Upper lobe of right lung (tissue), 1 donor: ENCODE data around the gene STAG1. TPM values are rescaled to one million over a fixed set of nuclear protein-coding genes. Genes with fewer than 3 reads are reported as not detected.

Experiments used
- ATAC-seq: fragments of 200-7000 bp; cut with Tn5 transposase; one replicate; pipeline ENCODE4 v1.9.1; 2020; ENCODE audit warnings: mild to moderate bottlenecking, moderate library complexity
- DNase-seq: peaks from one replicate; pipeline ENCODE4 v3.0.0-alpha.2; 2020
- H3K27ac ChIP-seq: fragments of 200-600 bp; one replicate; pipeline ENCODE4 v1.8.0; 2022
- H3K27me3 ChIP-seq: fragments of 200-600 bp; one replicate; pipeline ENCODE4 v1.8.0; 2022; ENCODE audit warnings: mild to moderate bottlenecking
- H3K36me3 ChIP-seq: fragments of 200-600 bp; one replicate; pipeline ENCODE4 v1.8.0; 2022
- H3K4me1 ChIP-seq: fragments of 200-600 bp; one replicate; pipeline ENCODE4 v1.8.0; 2022
- H3K4me3 ChIP-seq: fragments of 200-600 bp; one replicate; pipeline ENCODE4 v1.8.0; 2022; ENCODE audit warnings: mild to moderate bottlenecking
- H3K9me3 ChIP-seq: fragments of 200-600 bp; one replicate; pipeline ENCODE4 v1.8.0; 2022
- CTCF ChIP-seq: fragments of 200-600 bp; IDR thresholded peaks from one replicate; pipeline ENCODE4 v1.8.0; 2022; ENCODE audit warnings: antibody characterized with exemption
- intact Hi-C: fragments of 100-400 bp; cut with DNase I; formaldehyde crosslinking; loops from one replicate; pipeline ENCODE4 v1.11.0; 2022
- total RNA-seq: library from RNA; stranded (reverse); fragmentation: NEBNext Ultra II Directional; extraction: Animal tissue kit (Norgen Biotek cat#: 25700); gene quantifications from one replicate; pipeline ENCODE4 v1.2.1, GENCODE V29; 2021
- donor health status: DM: no; HTN: yes; CAD: no; lungs with severe emphysema.

Gene STAG1
- total RNA-seq, 1 donor from 2014 or later = 40.8 TPM

GRCh38 chr3:136637176-136637575 is 115.0 kb downstream of the STAG1 start:
- ATAC-seq = no peak
- Histone ChIP-seq H3K4me1 (no peaks in the 10 kb centered on the region), H3K27me3 (no peaks in the 10 kb centered on the region), H3K27ac (no peak overlapping the region), H3K36me3 (no peaks in the 10 kb centered on the region), H3K4me3 (no peak overlapping the region), H3K9me3 (no peaks in the 10 kb centered on the region)
- no peak for DNase-seq
- TF ChIP-seq CTCF = no peak
- intact Hi-C loops = no loop called here

GRCh38 chr3:136634821-136635220 is 117.4 kb downstream of the STAG1 start:
- H3K27ac ChIP-seq = no peak overlapping the region
- no peaks in the 10 kb centered on the region for H3K36me3 ChIP-seq
- ATAC-seq = no peak
- intact Hi-C loops = no loop called here
- H3K9me3 ChIP-seq = no peaks in the 10 kb centered on the region
- H3K27me3 ChIP-seq = no peaks in the 10 kb centered on the region
- no peak overlapping the region for H3K4me3 ChIP-seq
- peaks cover 7% of the 10 kb centered on the region for H3K4me1 ChIP-seq
- DNase-seq = no peak
- no peak for TF ChIP-seq CTCF

- intact Hi-C loops = no loop called here
- DNase-seq (no peak), ATAC-seq (no peak)
- H3K36me3 ChIP-seq = no peaks in the 10 kb centered on the region
- no peaks in the 10 kb centered on the region for H3K9me3 ChIP-seq
- no peak overlapping the region for H3K4me3 ChIP-seq
- peaks cover 7% of the 10 kb centered on the region for H3K4me1 ChIP-seq
- H3K27ac ChIP-seq = no peak overlapping the region
- no peak for TF ChIP-seq CTCF
- H3K27me3 ChIP-seq = no peaks in the 10 kb centered on the region
These were observed 119.5 kb downstream of the STAG1 start for GRCh38 chr3:136632625-136633081.

- Histone ChIP-seq H3K4me1 (peaks cover 7% of the 10 kb centered on the region), H3K27me3 (no peaks in the 10 kb centered on the region), H3K27ac (no peak overlapping the region), H3K4me3 (no peak overlapping the region), H3K9me3 (no peaks in the 10 kb centered on the region), H3K36me3 (no peaks in the 10 kb centered on the region)
- DNase-seq (no peak), ATAC-seq (no peak)
- intact Hi-C loops = no loop called here
- no peak for TF ChIP-seq CTCF
These were observed 120.8 kb downstream of the STAG1 start for GRCh38 chr3:136631424-136631823.

GRCh38 chr3:136630915-136631314 is 121.3 kb downstream of the STAG1 start:
- no peak for TF ChIP-seq CTCF
- Histone ChIP-seq H3K9me3 (no peaks in the 10 kb centered on the region), H3K4me3 (no peak overlapping the region), H3K27ac (no peak overlapping the region), H3K4me1 (peaks cover 9% of the 10 kb centered on the region), H3K27me3 (no peaks in the 10 kb centered on the region), H3K36me3 (no peaks in the 10 kb centered on the region)
- no peak for DNase-seq
- intact Hi-C loops = no loop called here
- no peak for ATAC-seq

- Histone ChIP-seq H3K27me3 (no peaks in the 10 kb centered on the region), H3K9me3 (no peaks in the 10 kb centered on the region), H3K4me1 (peaks cover 12% of the 10 kb centered on the region), H3K4me3 (no peak overlapping the region), H3K36me3 (no peaks in the 10 kb centered on the region), H3K27ac (no peak overlapping the region)
- intact Hi-C loops = no loop called here
- TF ChIP-seq CTCF = no peak
- ATAC-seq (no peak), DNase-seq (no peak)
These were observed 125.7 kb downstream of the STAG1 start for GRCh38 chr3:136626493-136626892.
